ENCODE results near the gene DNLZ. TPM values are rescaled to one million over a fixed set of nuclear protein-coding genes. Genes with fewer than 3 reads are reported as not detected.
A peak's percentile ranks its signal among the peaks of the same experiment; 100 is the strongest.

The DNLZ gene
- total and polyA plus RNA-seq, 10 of the 15 experiments (the other 5 are each of a cell fraction or from before 2014, with no cell fraction given): 0.66 to 29.7 (median 14.7) TPM; not detected in 1

- no peak for TF ChIP-seq IRF5 (IDR thresholded peaks at IDR 0.05; ENCODE audit: borderline replicate concordance)
- TF ChIP-seq MEF2A (IDR thresholded peaks at IDR 0.05; ENCODE audit: insufficient read depth, low read depth, low read length): peak; percentile 74
- 0 out of 2 replicates have a peak, but pooled peaks have one; percentile 48 for TF ChIP-seq DPF2 (IDR thresholded peaks at IDR 0.05)
- TF ChIP-seq NR2F1 (conservative IDR thresholded peaks at IDR 0.05): peak; percentile 22; the same call in 1 of the 2 replicates
- peak; percentile 23; the same call in 1 of the 2 replicates for TF ChIP-seq POLR2A (IDR thresholded peaks at IDR 0.05; ENCODE audit: low read depth, low read length)
- no peak for TF ChIP-seq NBN (IDR thresholded peaks at IDR 0.05)
- peak; percentile 90 for TF ChIP-seq RUNX3 (IDR thresholded peaks at IDR 0.05; ENCODE audit: low read length)
- TF ChIP-seq TBL1XR1 (IDR thresholded peaks at IDR 0.05; ENCODE audit: low read depth, low read length): 0 out of 2 replicates have a peak, but pooled peaks have one; percentile 26
- no peak for TF ChIP-seq SIN3A (IDR thresholded peaks at IDR 0.05; ENCODE audit: low read depth, low read length)
- 0 out of 2 replicates have a peak, but pooled peaks have one; percentile 4 for TF ChIP-seq TCF12 (IDR thresholded peaks at IDR 0.05; ENCODE audit: low read depth, low read length)
- TF ChIP-seq POU2F2 (IDR thresholded peaks at IDR 0.05; ENCODE audit: borderline replicate concordance, low read depth, low read length): 0 out of 3 replicates have a peak, but pooled peaks have one; percentile 4
- no peak for TF ChIP-seq RFX5 (IDR thresholded peaks at IDR 0.05; ENCODE audit: low read depth, low read length)
- no peak for TF ChIP-seq BCL3 (IDR thresholded peaks at IDR 0.05; ENCODE audit: borderline replicate concordance, insufficient read depth, low read depth, low read length, poor library complexity, severe bottlenecking)
- TF ChIP-seq BRCA1 (IDR thresholded peaks at IDR 0.05; ENCODE audit: low read depth, low read length): no peak
- TF ChIP-seq TARDBP (IDR thresholded peaks at IDR 0.05; ENCODE audit: borderline replicate concordance): no peak
- peak; percentile 69 for TF ChIP-seq CREM (IDR thresholded peaks at IDR 0.05; ENCODE audit: low read depth)
- TF ChIP-seq ATF7 (IDR thresholded peaks at IDR 0.05; ENCODE audit: low read depth): 0 out of 2 replicates have a peak, but pooled peaks have one; percentile 25
- TF ChIP-seq FOS (IDR thresholded peaks at IDR 0.05; ENCODE audit: borderline replicate concordance, extremely low read depth, insufficient read length): no peak
- TF ChIP-seq STAT1 (conservative IDR thresholded peaks at IDR 0.05): no peak
- no peak for TF ChIP-seq TCF3 (IDR thresholded peaks at IDR 0.05; ENCODE audit: borderline replicate concordance, insufficient read depth, low read depth, low read length)
- TF ChIP-seq CBFB (IDR thresholded peaks at IDR 0.05; ENCODE audit: low read depth): 0 out of 2 replicates have a peak, but pooled peaks have one; percentile 54
- no peak for TF ChIP-seq SUPT20H (IDR thresholded peaks at IDR 0.05; ENCODE audit: borderline replicate concordance, control insufficient read depth, low read depth, low read length)
- no peak for TF ChIP-seq IRF3 (IDR thresholded peaks at IDR 0.05)
- no peak for TF ChIP-seq RAD21 (IDR thresholded peaks at IDR 0.05; ENCODE audit: insufficient read depth, low read depth, low read length)
- no peak for TF ChIP-seq PAX5 (IDR thresholded peaks at IDR 0.05; ENCODE audit: borderline replicate concordance, low read depth, low read length)
- no peak for TF ChIP-seq ZSCAN29 (IDR thresholded peaks at IDR 0.05)
Observed at GRCh38 chr9:136403915-136404800, 40.6 kb upstream of the DNLZ start (continued).

Measured in GM12878 (cell line).